Measurements from ENCODE around the gene L3MBTL4. TPM values are rescaled to one million over a fixed set of nuclear protein-coding genes. Genes with fewer than 3 reads are reported as not detected.

Gene L3MBTL4
- total RNA-seq, 2 experiments from 2014 or later: 0.19 to 0.47 TPM

DNA sequence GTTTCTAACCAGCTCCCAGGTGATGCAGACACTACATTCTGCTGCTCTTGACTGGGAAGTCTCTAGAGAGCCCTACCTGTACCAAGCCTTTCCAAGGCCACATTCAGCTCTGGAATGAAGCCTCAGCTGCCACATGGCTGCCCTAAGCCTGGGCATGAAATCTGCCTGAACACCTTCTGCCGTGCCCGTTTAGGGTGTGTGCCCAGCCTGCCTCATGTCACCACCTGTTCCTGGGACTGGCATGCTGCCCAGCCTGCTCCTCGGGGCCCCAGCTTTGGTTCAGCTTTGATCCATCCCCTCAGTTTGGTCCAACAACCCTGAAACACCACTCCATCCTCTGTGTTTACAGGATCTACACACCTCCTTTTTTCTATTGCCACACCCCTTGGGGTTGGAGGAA is 210.9 kb downstream of the L3MBTL4 start:
- ChIA-PET CTCF (no interaction called here), POLR2A (no interaction called here)
- ATAC-seq (ENCODE audit: poor library complexity): no peak
- Mint-ChIP-seq H3K27me3 (no peaks in the 10 kb centered on the region), H3K27ac (no peak overlapping the region), H3K4me1 (ENCODE audit: low read depth) (no peaks in the 10 kb centered on the region), H3K4me3 (no peak overlapping the region), H3K9me3 (no peaks in the 10 kb centered on the region), H3K36me3 (ENCODE audit: low read depth) (no peaks in the 10 kb centered on the region)
- Histone ChIP-seq H3K27ac (ENCODE audit: low read depth in 1 of 2, low read length in 2 of 2) (no peak overlapping the region), H3K4me3 (ENCODE audit: low read length) (no peak overlapping the region), H3K4me1 (ENCODE audit: insufficient read depth, low read length) (no peaks in the 10 kb centered on the region), H3K9me3 (ENCODE audit: control insufficient read depth in 1 of 2, insufficient read depth in 1 of 2, low read length in 2 of 2) (peaks cover 0 to 7% of the 10 kb centered on the region in 2 experiments), H3K36me3 (ENCODE audit: insufficient read depth, low read length) (no peaks in the 10 kb centered on the region), H3K27me3 (ENCODE audit: control insufficient read depth in 1 of 2, insufficient read depth in 2 of 2, low read length in 2 of 2) (no peaks in the 10 kb centered on the region)
- intact Hi-C loops (cut with DNase I, micrococcal nuclease): no loop called here
- TF ChIP-seq, protein P1, sequence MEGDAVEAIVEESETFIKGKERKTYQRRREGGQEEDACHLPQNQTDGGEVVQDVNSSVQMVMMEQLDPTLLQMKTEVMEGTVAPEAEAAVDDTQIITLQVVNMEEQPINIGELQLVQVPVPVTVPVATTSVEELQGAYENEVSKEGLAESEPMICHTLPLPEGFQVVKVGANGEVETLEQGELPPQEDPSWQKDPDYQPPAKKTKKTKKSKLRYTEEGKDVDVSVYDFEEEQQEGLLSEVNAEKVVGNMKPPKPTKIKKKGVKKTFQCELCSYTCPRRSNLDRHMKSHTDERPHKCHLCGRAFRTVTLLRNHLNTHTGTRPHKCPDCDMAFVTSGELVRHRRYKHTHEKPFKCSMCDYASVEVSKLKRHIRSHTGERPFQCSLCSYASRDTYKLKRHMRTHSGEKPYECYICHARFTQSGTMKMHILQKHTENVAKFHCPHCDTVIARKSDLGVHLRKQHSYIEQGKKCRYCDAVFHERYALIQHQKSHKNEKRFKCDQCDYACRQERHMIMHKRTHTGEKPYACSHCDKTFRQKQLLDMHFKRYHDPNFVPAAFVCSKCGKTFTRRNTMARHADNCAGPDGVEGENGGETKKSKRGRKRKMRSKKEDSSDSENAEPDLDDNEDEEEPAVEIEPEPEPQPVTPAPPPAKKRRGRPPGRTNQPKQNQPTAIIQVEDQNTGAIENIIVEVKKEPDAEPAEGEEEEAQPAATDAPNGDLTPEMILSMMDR (IDR thresholded peaks at IDR 0.05): no peak
- DNase-seq: no peak

DNA sequence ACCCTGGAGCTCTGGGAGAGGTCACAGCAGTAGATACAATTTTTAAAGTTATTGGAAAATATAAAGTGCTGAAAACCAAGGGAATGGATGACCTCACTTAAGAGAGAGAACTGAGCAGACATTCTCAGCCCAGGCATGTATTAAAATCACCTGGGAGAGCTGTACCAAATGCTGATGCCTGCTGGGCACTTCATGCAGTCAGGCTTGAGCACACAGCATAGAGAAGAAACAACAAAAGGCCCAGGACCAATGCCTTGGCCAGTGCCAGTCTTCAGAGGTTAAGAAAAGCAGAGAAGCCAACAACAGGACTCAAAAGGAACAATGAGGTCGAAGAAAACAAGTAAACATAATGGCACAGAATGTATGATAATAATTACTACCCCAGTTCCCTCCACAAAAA is 211.8 kb downstream of the L3MBTL4 start:
- Histone ChIP-seq H3K36me3 (ENCODE audit: insufficient read depth, low read length) (no peaks in the 10 kb centered on the region), H3K9me3 (ENCODE audit: control insufficient read depth in 1 of 2, insufficient read depth in 1 of 2, low read length in 2 of 2) (peaks cover 0 to 7% of the 10 kb centered on the region in 2 experiments), H3K4me3 (ENCODE audit: low read length) (no peak overlapping the region), H3K4me1 (ENCODE audit: insufficient read depth, low read length) (no peaks in the 10 kb centered on the region), H3K27me3 (ENCODE audit: control insufficient read depth in 1 of 2, insufficient read depth in 2 of 2, low read length in 2 of 2) (no peaks in the 10 kb centered on the region), H3K27ac (ENCODE audit: low read depth in 1 of 2, low read length in 2 of 2) (no peak overlapping the region)
- intact Hi-C loops (cut with DNase I, micrococcal nuclease): no loop called here
- POLR2A ChIA-PET: no interaction called here
- Mint-ChIP-seq H3K36me3 (ENCODE audit: low read depth) (no peaks in the 10 kb centered on the region), H3K4me1 (ENCODE audit: low read depth) (no peaks in the 10 kb centered on the region), H3K27me3 (no peaks in the 10 kb centered on the region), H3K27ac (no peak overlapping the region), H3K9me3 (no peaks in the 10 kb centered on the region), H3K4me3 (no peak overlapping the region)
- no peak for DNase-seq
- TF ChIP-seq, protein P1 (IDR thresholded peaks at IDR 0.05): no peak
- CTCF ChIA-PET: no interaction called here
- no peak for ATAC-seq (ENCODE audit: poor library complexity)

DNA sequence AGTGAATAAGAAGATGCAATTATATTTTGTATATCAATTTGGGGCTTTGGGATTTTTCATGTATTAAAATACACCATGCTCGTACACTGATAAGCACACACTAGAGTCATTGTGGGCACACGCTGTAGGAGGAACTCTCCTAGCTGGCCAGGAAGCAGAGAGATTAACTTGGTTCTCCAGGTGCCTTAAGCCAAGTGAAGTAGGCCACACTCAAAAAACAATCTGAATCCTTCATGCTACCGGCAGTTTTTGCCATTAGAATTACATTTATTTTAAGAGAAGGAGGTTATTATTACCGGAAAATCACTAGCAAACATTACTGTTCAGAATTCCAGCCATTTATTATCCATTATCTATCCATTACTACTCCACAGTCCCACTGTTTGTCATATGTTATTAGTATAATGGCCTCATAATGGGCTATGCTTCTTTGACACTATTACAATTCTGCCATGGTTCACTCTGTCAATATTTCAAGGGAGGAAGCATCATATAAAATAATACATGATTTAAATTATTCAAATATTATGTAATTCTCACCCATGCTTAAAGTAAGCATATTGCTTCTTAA is 214.4 kb downstream of the L3MBTL4 start:
- Histone ChIP-seq H3K4me3 (ENCODE audit: low read length) (no peak overlapping the region), H3K27me3 (ENCODE audit: control insufficient read depth in 1 of 2, insufficient read depth in 2 of 2, low read length in 2 of 2) (no peaks in the 10 kb centered on the region), H3K4me1 (ENCODE audit: insufficient read depth, low read length) (no peaks in the 10 kb centered on the region), H3K27ac (ENCODE audit: low read depth in 1 of 2, low read length in 2 of 2) (no peak overlapping the region), H3K36me3 (ENCODE audit: insufficient read depth, low read length) (no peaks in the 10 kb centered on the region), H3K9me3 (ENCODE audit: control insufficient read depth in 1 of 2, insufficient read depth in 1 of 2, low read length in 2 of 2) (peaks cover 0 to 14% of the 10 kb centered on the region in 2 experiments)
- DNase-seq (no peak), ATAC-seq (ENCODE audit: poor library complexity) (no peak)
- ChIA-PET CTCF (no interaction called here), POLR2A (no interaction called here)
- intact Hi-C loops (cut with DNase I, micrococcal nuclease): no loop called here
- Mint-ChIP-seq H3K27me3 (no peaks in the 10 kb centered on the region), H3K4me3 (no peak overlapping the region), H3K4me1 (ENCODE audit: low read depth) (no peaks in the 10 kb centered on the region), H3K9me3 (peaks cover 2% of the 10 kb centered on the region), H3K36me3 (ENCODE audit: low read depth) (no peaks in the 10 kb centered on the region), H3K27ac (no peak overlapping the region)
- TF ChIP-seq, protein P1 (IDR thresholded peaks at IDR 0.05): no peak
